PC-3 (cell line): Measurements from ENCODE around the gene ITGAE. TPM values are rescaled to one million over a fixed set of nuclear protein-coding genes. Genes with fewer than 3 reads are reported as not detected.

Source experiments
- ATAC-seq: fragments of 200-7000 bp; cut with Tn5 transposase; 2 replicates; pipeline ENCODE4 v1.9.1; 2020; ENCODE audit warnings: mild to moderate bottlenecking, moderate library complexity
- BruUV-seq: library from RNA; stranded (reverse); fragments of 400-500 nt; replicated peaks from 2 replicates; lab custom pipeline; 2021; lab: Mats Ljungman, UMichigan
- CTCF ChIA-PET: fragments of 300-600 bp; sonication (Branson Sonifier 250); formaldehyde crosslinking; loops from one replicate; lab custom pipeline; 2022; ENCODE audit warnings: antibody characterized with exemption; lab: Charles Lee
- POLR2A ChIA-PET: fragments of 300-600 bp; sonication (Branson Sonifier 250); formaldehyde crosslinking; loops from one replicate; lab custom pipeline; 2022; ENCODE audit warnings: antibody characterized with exemption; ENCODE audit not compliant: unreplicated experiment; lab: Charles Lee
- DNase-seq: peaks from one replicate; pipeline ENCODE4 v3.0.0-alpha.2; 2015
- H2AFZ ChIP-seq: fragments of 300-600 bp; sonication (generic); 2 replicates; pipeline ENCODE4 v1.6.0; 2016; ENCODE audit warnings: antibody characterized with exemption, low read length
- H3F3A ChIP-seq: fragments of 300-600 bp; sonication (generic); one replicate; pipeline ENCODE4 v1.6.0; 2017; ENCODE audit warnings: antibody characterized with exemption, low read length, control low read depth, mild to moderate bottlenecking; ENCODE audit not compliant: unreplicated experiment
- H3K27ac ChIP-seq: fragments of 300-600 bp; sonication (generic); 2 replicates; pipeline ENCODE4 v1.5.1; 2016; ENCODE audit warnings: mild to moderate bottlenecking, low read length
- H3K27me3 ChIP-seq: fragments of 300-600 bp; sonication (generic); 2 replicates; pipeline ENCODE4 v1.6.1; 2016; ENCODE audit warnings: low read length, mixed read lengths
- H3K36me3 ChIP-seq: fragments of 300-600 bp; sonication (generic); 2 replicates; pipeline ENCODE4 v1.6.1; 2016; ENCODE audit warnings: low read depth, mixed run types, low read length, mixed read lengths
- H3K4me1 ChIP-seq: fragments of 300-600 bp; sonication (generic); 2 replicates; pipeline ENCODE4 v1.5.1; 2016; ENCODE audit warnings: low read length; ENCODE audit not compliant: insufficient read depth
- H3K4me2 ChIP-seq: fragments of 300-600 bp; sonication (generic); 2 replicates; pipeline ENCODE4 v1.6.0; 2016; ENCODE audit warnings: low read length
- H3K4me3 ChIP-seq: fragments of 300-600 bp; sonication (generic); 2 replicates; pipeline ENCODE4 v1.5.1; 2016; ENCODE audit warnings: mild to moderate bottlenecking, low read length, mixed read lengths
- H3K79me2 ChIP-seq: fragments of 300-600 bp; sonication (generic); 2 replicates; pipeline ENCODE4 v1.6.1; 2017; ENCODE audit warnings: low read length, mixed read lengths
- H3K9ac ChIP-seq: fragments of 300-600 bp; sonication (generic); 2 replicates; pipeline ENCODE4 v1.6.0; 2016; ENCODE audit warnings: mild to moderate bottlenecking, low read length
- H3K9me2 ChIP-seq: fragments of 300-600 bp; sonication (generic); replicated peaks from 2 replicates; pipeline ENCODE4 v1.6.1; 2016; ENCODE audit warnings: mixed run types, low read length, mixed read lengths
- H3K9me3 ChIP-seq: fragments of 300-600 bp; sonication (generic); 2 replicates; pipeline ENCODE4 v1.6.1; 2016; ENCODE audit warnings: low read length, mixed read lengths
- H4K20me1 ChIP-seq: fragments of 300-600 bp; sonication (generic); 2 replicates; pipeline ENCODE4 v1.6.1; 2016; ENCODE audit warnings: low read length, mixed read lengths
- CTCF ChIP-seq: fragments of 300-600 bp; sonication (generic); conservative IDR thresholded peaks from 2 replicates; pipeline ENCODE4 v1.5.1; 2017; ENCODE audit warnings: antibody characterized with exemption, low read depth, mild to moderate bottlenecking, low read length
- EZH2 ChIP-seq: fragments of 300-600 bp; sonication (generic); IDR thresholded peaks from one replicate; pipeline ENCODE4 v1.6.1; 2017; ENCODE audit warnings: antibody characterized with exemption, mild to moderate bottlenecking, low read length; ENCODE audit not compliant: unreplicated experiment
- EZH2phosphoT487 ChIP-seq: fragments of 300-600 bp; sonication (generic); IDR thresholded peaks from 2 replicates; pipeline ENCODE4 v1.6.1; 2018; ENCODE audit warnings: mild to moderate bottlenecking, antibody characterized with exemption, low read length, borderline replicate concordance
- intact Hi-C: fragments of 100-400 bp; cut with micrococcal nuclease; formaldehyde crosslinking; loops from 2 replicates; pipeline ENCODE4 v1.9.0; 2023
- total RNA-seq: library from RNA; depleted of rRNA; stranded (reverse); fragments of >200 nt; gene quantifications from 2 replicates; pipeline ENCODE4 v1.2.3, GENCODE V29; 2014

The ITGAE gene
- total RNA-seq, 1 experiment from 2014 or later, result 42.0 TPM

DNA sequence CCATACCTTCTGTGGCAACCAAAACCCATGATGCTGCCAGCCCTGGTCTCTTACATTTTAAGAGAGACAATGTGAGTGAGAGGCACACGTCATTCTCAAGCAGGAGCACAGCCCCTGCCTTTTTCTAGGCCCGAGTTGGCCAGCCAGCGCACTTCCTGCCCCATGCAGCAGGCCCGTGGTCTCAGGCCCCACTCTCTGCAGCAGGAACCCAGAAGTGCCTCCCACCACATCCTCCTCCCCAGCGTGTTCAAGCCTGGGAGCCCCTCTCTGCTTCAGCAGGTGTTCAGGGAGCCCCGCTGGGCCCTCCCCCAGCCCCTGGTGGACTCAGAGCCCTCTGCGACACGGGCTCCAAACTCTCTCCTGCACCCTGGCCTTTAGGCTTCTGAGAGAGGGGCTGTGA lies 30.5 kb downstream of the ITGAE start:
- CTCF ChIA-PET, result no interaction called here
- H3K9me2 ChIP-seq, result no peaks in the 10 kb centered on the region
- intact Hi-C loops, result no loop called here
- H3K36me3 ChIP-seq, result no peaks in the 10 kb centered on the region
- H3K27ac ChIP-seq, result no peak overlapping the region
- no peaks in the 10 kb centered on the region for H3F3A ChIP-seq
- H2AFZ ChIP-seq, result no peak overlapping the region
- DNase-seq (no peak), ATAC-seq (no peak)
- H4K20me1 ChIP-seq, result no peaks in the 10 kb centered on the region
- TF ChIP-seq EZH2 (no peak), EZH2phosphoT487 (no peak), CTCF (no peak)
- H3K4me2 ChIP-seq, result no peak overlapping the region
- no peaks in the 10 kb centered on the region for H3K79me2 ChIP-seq
- H3K4me1 ChIP-seq, result peaks cover 6% of the 10 kb centered on the region
- no peaks in the 10 kb centered on the region for H3K27me3 ChIP-seq
- no peak overlapping the region for H3K9ac ChIP-seq
- BruUV-seq, result no TSS peak
- H3K9me3 ChIP-seq, result no peaks in the 10 kb centered on the region
- H3K4me3 ChIP-seq, result no peak overlapping the region
- POLR2A ChIA-PET, result no interaction called here

GRCh38 chr17:3768769-3769168 lies 32.2 kb downstream of the ITGAE start:
- Histone ChIP-seq H3K4me1 (peaks cover 6% of the 10 kb centered on the region), H3K27ac (no peak overlapping the region), H3K79me2 (no peaks in the 10 kb centered on the region), H3K9me2 (no peaks in the 10 kb centered on the region), H3F3A (no peaks in the 10 kb centered on the region), H3K9me3 (no peaks in the 10 kb centered on the region), H2AFZ (no peak overlapping the region), H3K4me2 (no peak overlapping the region), H3K36me3 (no peaks in the 10 kb centered on the region), H3K4me3 (no peak overlapping the region), H4K20me1 (no peaks in the 10 kb centered on the region), H3K27me3 (no peaks in the 10 kb centered on the region), H3K9ac (no peak overlapping the region)
- intact Hi-C loops, result no loop called here
- POLR2A ChIA-PET, result no interaction called here
- ATAC-seq (no peak), DNase-seq (no peak)
- no TSS peak for BruUV-seq
- CTCF ChIA-PET, result no interaction called here
- TF ChIP-seq CTCF (no peak), EZH2phosphoT487 (no peak), EZH2 (no peak)

- no peaks in the 10 kb centered on the region for H3K27me3 ChIP-seq
- H2AFZ ChIP-seq, result no peak overlapping the region
- ChIA-PET POLR2A (no interaction called here), CTCF (no interaction called here)
- H3K9ac ChIP-seq, result no peak overlapping the region
- TF ChIP-seq EZH2phosphoT487 (no peak), EZH2 (no peak), CTCF (no peak)
- H3K9me3 ChIP-seq, result no peaks in the 10 kb centered on the region
- H3K36me3 ChIP-seq, result no peaks in the 10 kb centered on the region
- no peak overlapping the region for H3K4me2 ChIP-seq
- DNase-seq (no peak), ATAC-seq (no peak)
- BruUV-seq, result no TSS peak
- H3K4me3 ChIP-seq, result no peak overlapping the region
- intact Hi-C loops, result no loop called here
- no peaks in the 10 kb centered on the region for H3K79me2 ChIP-seq
- no peaks in the 10 kb centered on the region for H3K9me2 ChIP-seq
- no peak overlapping the region for H3K27ac ChIP-seq
- peaks cover 2% of the 10 kb centered on the region for H3K4me1 ChIP-seq
- no peaks in the 10 kb centered on the region for H4K20me1 ChIP-seq
- H3F3A ChIP-seq, result no peaks in the 10 kb centered on the region
Measured at GRCh38 chr17:3768341-3768740, 32.6 kb downstream of the ITGAE start.
